Activated CD4-positive, alpha-beta T cell treated with anti-CD3 and anti-CD28 coated beads for 36 hours (primary cell): ENCODE measurements around the gene PPME1. TPM values are rescaled to one million over a fixed set of nuclear protein-coding genes. Genes with fewer than 3 reads are reported as not detected.

ENCODE experiments used
- ATAC-seq: fragments of 200-7000 bp; cut with Tn5 transposase; one replicate; pipeline ENCODE4 v1.10.0; 2021; ENCODE audit warnings: mild to moderate bottlenecking, moderate library complexity
- CTCF ChIA-PET: fragments of 350-600 bp; sonication (Branson Sonifier 250); formaldehyde crosslinking; loops from one replicate; lab custom pipeline; 2021; ENCODE audit warnings: antibody characterized with exemption; lab: Charles Lee
- POLR2A ChIA-PET: fragments of 350-600 bp; sonication (Branson Sonifier 250); formaldehyde crosslinking; loops from one replicate; lab custom pipeline; 2021; ENCODE audit warnings: antibody characterized with exemption, inconsistent platforms; lab: Charles Lee
- DNase-seq: peaks from one replicate; pipeline ENCODE4 v3.0.0-alpha.2; 2020
- H3K27ac Mint-ChIP-seq: one replicate; pipeline ENCODE4 v1.8.0; 2021; ENCODE audit warnings: mixed read lengths
- H3K27me3 Mint-ChIP-seq: one replicate; pipeline ENCODE4 v1.8.0; 2021; ENCODE audit warnings: mixed read lengths
- H3K36me3 Mint-ChIP-seq: one replicate; pipeline ENCODE4 v1.8.0; 2021; ENCODE audit warnings: low read depth, mixed read lengths
- H3K4me1 Mint-ChIP-seq: one replicate; pipeline ENCODE4 v1.8.0; 2021; ENCODE audit warnings: mixed read lengths
- H3K4me3 Mint-ChIP-seq: one replicate; pipeline ENCODE4 v1.8.0; 2021; ENCODE audit warnings: mild to moderate bottlenecking, moderate library complexity, mixed read lengths
- H3K9me3 Mint-ChIP-seq: one replicate; pipeline ENCODE4 v1.8.0; 2021; ENCODE audit warnings: low read depth, mixed read lengths
- intact Hi-C, 2 experiments: fragments of 100-400 bp; cut with DNase I in 1 of 2; cut with micrococcal nuclease in 1 of 2; formaldehyde crosslinking; loops; one replicate each; pipeline versions ENCODE4 v1.14.2 to v1.15.1; 2022 to 2024; cut with DNase I, micrococcal nuclease
- total RNA-seq, 2 experiments: library from RNA; stranded (reverse); gene quantifications; one replicate each; pipeline ENCODE4 v1.2.3, GENCODE V29; 2021

The PPME1 gene
- total RNA-seq, 2 experiments from 2014 or later: 54.2 to 61.5 TPM

DNA sequence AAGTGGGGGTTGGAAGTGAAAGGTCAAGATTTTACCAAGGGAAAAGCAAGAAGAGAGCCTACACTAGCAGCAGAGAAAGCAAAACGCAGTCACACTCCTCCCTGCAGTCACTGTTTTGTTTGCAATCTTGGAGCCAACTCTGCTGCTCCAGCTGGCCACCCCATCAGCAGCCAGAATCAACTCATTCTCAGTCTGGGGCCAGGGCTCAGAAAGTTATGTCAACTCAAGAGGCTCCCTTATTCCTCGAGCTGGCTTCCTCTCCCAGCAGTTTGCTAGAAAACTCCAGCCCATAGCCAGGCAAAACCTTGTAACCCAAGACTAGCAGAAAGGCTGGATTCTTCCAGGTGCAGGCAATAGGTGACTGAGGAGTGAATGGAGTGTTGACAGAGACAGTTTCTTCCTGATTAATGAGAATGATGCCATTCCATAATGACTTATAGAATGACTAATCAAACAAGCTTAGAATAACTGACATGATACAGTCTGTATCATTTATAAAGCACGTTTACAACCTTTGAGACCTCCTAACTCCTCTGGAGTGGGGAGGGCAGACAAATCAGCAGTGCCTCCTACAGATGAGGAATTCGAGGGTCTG is 87.0 kb downstream of the PPME1 start:
- peaks cover 9% of the 10 kb centered on the region for H3K36me3 Mint-ChIP-seq

DNA sequence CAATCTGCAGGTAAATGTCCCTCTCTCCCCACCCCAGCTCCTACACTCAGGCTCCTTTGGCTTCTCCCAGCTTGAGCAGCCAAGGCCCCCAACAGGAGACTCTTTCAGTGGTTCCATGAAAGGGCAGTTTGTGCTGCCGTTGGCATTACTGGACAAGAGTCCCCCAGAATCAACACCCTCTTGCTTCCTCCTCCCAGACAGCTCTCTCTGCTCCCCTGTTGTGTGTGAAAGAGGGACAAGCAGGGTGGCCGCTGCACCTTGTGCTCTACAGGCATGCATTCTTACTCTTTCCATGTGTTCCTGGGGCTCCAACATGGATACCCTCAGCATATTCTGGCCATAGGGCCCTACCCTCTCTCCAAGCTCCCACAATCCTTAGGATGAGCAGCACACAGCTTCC is 91.6 kb downstream of the PPME1 start:
- H3K4me3 Mint-ChIP-seq: no peak overlapping the region
- ChIA-PET POLR2A (no interaction called here), CTCF (no interaction called here)
- DNase-seq: no peak
- ATAC-seq: no peak
- no peaks in the 10 kb centered on the region for H3K36me3 Mint-ChIP-seq
- intact Hi-C loops: no loop called here
- no peaks in the 10 kb centered on the region for H3K4me1 Mint-ChIP-seq
- H3K27ac Mint-ChIP-seq: no peak overlapping the region
- no peaks in the 10 kb centered on the region for H3K27me3 Mint-ChIP-seq
- no peaks in the 10 kb centered on the region for H3K9me3 Mint-ChIP-seq

More for the DNA sequence above, 87.0 kb downstream of the PPME1 start:
- ChIA-PET POLR2A (no interaction called here), CTCF (interaction anchor here (0.7 to 2.9 kb wide), 5 partner anchors 12 to 191 kb away, joined by 3 to 11 read pairs (median 3); no protein-coding TSS in a partner anchor)
- Mint-ChIP-seq H3K27me3 (no peaks in the 10 kb centered on the region), H3K4me3 (no peak overlapping the region), H3K4me1 (no peaks in the 10 kb centered on the region), H3K27ac (no peak overlapping the region), H3K9me3 (no peaks in the 10 kb centered on the region)
- ATAC-seq (no peak), DNase-seq (no peak)
- intact Hi-C loops: loop anchor here (5.0 to 10.0 kb wide), 2 partner anchors 293 to 314 kb away; no protein-coding TSS in a partner anchor

DNA sequence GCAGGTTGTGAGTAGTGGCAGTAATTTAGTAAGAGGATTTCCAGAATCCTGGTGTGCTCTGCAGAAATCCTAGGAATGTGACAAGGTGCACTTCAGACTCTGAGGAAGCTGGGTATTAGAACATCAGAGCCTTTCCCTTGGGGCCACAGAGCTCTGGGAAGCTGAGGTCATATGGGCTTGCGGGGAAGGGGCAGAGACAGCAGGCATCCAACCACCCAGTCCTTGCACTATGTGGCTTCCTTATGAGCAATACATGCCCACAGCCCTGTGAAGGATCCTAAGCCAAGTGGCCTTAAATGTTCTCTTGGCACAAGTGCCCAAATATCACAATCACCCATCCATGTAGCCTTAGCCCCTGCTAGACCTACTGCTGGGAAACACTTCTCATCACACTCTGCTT is 94.2 kb downstream of the PPME1 start:
- H3K27ac Mint-ChIP-seq: no peak overlapping the region
- ChIA-PET CTCF (interaction anchor here (0.6 kb wide), 1 partner anchor 930 kb away, joined by 3 read pairs; no protein-coding TSS in a partner anchor), POLR2A (no interaction called here)
- H3K4me3 Mint-ChIP-seq: no peak overlapping the region
- H3K4me1 Mint-ChIP-seq: peaks cover 19% of the 10 kb centered on the region
- H3K9me3 Mint-ChIP-seq: no peaks in the 10 kb centered on the region
- ATAC-seq (no peak), DNase-seq (no peak)
- H3K36me3 Mint-ChIP-seq: no peaks in the 10 kb centered on the region
- no peaks in the 10 kb centered on the region for H3K27me3 Mint-ChIP-seq
- intact Hi-C loops: no loop called here

GRCh38 chr11:74267014-74267413 is 95.9 kb downstream of the PPME1 start:
- DNase-seq (no peak), ATAC-seq (no peak)
- no peaks in the 10 kb centered on the region for H3K9me3 Mint-ChIP-seq
- no peaks in the 10 kb centered on the region for H3K27me3 Mint-ChIP-seq
- CTCF ChIA-PET: interaction anchor here (0.6 to 1.0 kb wide), 3 partner anchors 11 to 434 kb away, joined by 3 to 4 read pairs (median 3); no protein-coding TSS in a partner anchor
- peaks cover 19% of the 10 kb centered on the region for H3K4me1 Mint-ChIP-seq
- intact Hi-C loops: no loop called here
- POLR2A ChIA-PET: no interaction called here
- no peak overlapping the region for H3K4me3 Mint-ChIP-seq
- H3K36me3 Mint-ChIP-seq: no peaks in the 10 kb centered on the region
- no peak overlapping the region for H3K27ac Mint-ChIP-seq

DNA sequence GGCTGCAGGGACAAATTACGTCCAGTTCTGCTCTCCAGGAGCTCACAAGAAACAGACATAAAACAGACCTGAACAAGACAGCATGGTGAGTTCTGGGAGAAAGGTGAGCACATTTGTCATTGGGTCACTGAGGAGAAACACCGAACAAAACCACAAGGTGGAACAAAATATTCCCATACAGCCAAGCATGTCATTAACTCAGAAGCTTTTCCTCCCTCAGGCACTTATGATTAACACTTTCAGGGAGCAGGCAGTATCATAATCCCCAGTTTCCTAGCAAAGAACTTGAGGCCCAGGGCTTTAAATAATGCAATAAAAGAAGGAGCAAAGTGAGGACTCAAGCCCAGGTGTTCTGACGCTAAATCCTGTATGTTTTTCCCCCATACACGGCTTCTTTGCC is 97.4 kb downstream of the PPME1 start:
- Mint-ChIP-seq H3K9me3 (no peaks in the 10 kb centered on the region), H3K36me3 (no peaks in the 10 kb centered on the region), H3K27me3 (no peaks in the 10 kb centered on the region), H3K27ac (no peak overlapping the region), H3K4me1 (peaks cover 19% of the 10 kb centered on the region), H3K4me3 (no peak overlapping the region)
- intact Hi-C loops: no loop called here
- POLR2A ChIA-PET: no interaction called here
- no peak for DNase-seq
- CTCF ChIA-PET: interaction anchor here (3.0 kb wide), 1 partner anchor 13 kb away, joined by 19 read pairs; no protein-coding TSS in a partner anchor
- ATAC-seq: no peak

DNA sequence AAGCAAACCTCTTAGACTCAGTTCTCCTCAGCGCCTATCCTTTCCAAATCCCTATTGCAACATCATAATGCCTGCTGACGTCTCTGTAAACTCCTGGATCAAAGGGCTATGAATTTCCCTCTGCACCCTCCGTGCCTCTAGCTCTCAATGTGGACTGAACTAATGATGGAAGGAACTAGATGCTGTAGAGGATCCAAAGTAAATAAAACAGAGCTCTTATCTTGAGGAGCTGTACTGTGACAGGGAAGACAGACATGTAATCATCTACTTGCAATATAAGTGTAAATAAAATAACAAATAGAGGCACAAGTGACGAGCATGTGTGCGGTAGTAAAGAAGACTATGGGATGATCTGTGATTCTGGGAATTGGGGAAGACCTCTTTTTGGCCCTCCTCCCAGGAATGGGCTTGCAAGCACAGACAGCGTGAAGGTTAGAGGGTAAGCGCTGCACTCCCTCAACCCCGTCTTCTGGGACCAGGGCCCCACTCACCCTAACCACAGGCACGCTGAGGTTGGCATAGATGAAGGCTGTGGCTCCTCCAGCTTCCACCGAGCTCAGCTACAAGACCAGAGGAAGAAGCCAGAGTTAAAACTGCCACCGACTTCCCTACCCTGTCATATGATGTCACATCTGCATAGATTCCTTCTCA is 98.2 kb downstream of the PPME1 start:
- no peak overlapping the region for H3K27ac Mint-ChIP-seq
- ATAC-seq: peak; percentile 74
- peaks cover 2% of the 10 kb centered on the region for H3K27me3 Mint-ChIP-seq
- intact Hi-C loops: no loop called here
- CTCF ChIA-PET: interaction anchor here (1.0 to 3.0 kb wide), 4 partner anchors 11 to 181 kb away, joined by 3 to 19 read pairs (median 4); no protein-coding TSS in a partner anchor
- no peaks in the 10 kb centered on the region for H3K36me3 Mint-ChIP-seq
- H3K9me3 Mint-ChIP-seq: no peaks in the 10 kb centered on the region
- H3K4me1 Mint-ChIP-seq: peaks cover 19% of the 10 kb centered on the region
- H3K4me3 Mint-ChIP-seq: no peak overlapping the region
- POLR2A ChIA-PET: no interaction called here
- peak; percentile 54 for DNase-seq

- Mint-ChIP-seq H3K36me3 (no peaks in the 10 kb centered on the region), H3K9me3 (no peaks in the 10 kb centered on the region), H3K27ac (no peak overlapping the region), H3K4me1 (peaks cover 19% of the 10 kb centered on the region), H3K4me3 (no peak overlapping the region), H3K27me3 (peaks cover 5% of the 10 kb centered on the region)
- ChIA-PET CTCF (interaction anchor here (0.8 to 2.6 kb wide), 2 partner anchors 17 to 971 kb away, joined by 3 to 11 read pairs; no protein-coding TSS in a partner anchor), POLR2A (no interaction called here)
- DNase-seq (no peak), ATAC-seq (no peak)
- intact Hi-C loops: no loop called here
Observed at GRCh38 chr11:74272276-74272675, 101.2 kb downstream of the PPME1 start.

DNA sequence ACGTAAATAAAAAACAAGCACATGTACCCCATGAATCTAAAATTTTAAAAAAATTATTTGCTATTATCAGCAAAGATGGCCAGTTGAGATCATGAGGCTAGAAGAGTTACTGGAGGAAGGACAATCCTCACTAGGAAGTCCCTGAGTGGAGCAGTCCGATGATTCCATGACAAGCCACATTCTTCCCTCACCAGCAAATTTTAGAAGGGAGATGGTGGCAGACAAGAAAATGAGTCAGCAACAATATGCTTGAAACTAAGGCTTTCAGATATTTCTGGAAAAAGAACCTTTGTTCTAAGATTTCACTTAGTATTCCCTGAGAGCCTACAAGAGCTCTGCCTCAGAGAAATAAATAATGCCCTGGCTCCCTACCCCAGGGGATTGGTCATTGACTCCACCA is 105.5 kb downstream of the PPME1 start:
- H3K27ac Mint-ChIP-seq: no peak overlapping the region
- DNase-seq: no peak
- no peak for ATAC-seq
- H3K36me3 Mint-ChIP-seq: no peaks in the 10 kb centered on the region
- H3K27me3 Mint-ChIP-seq: peaks cover 5% of the 10 kb centered on the region
- H3K9me3 Mint-ChIP-seq: no peaks in the 10 kb centered on the region
- ChIA-PET POLR2A (no interaction called here), CTCF (interaction anchor here (0.6 kb wide), 1 partner anchor 466 kb away, joined by 4 read pairs; no protein-coding TSS in a partner anchor)
- H3K4me3 Mint-ChIP-seq: no peak overlapping the region
- intact Hi-C loops: no loop called here
- no peaks in the 10 kb centered on the region for H3K4me1 Mint-ChIP-seq

GRCh38 chr11:74278103-74278502 is 107.0 kb downstream of the PPME1 start:
- Mint-ChIP-seq H3K27ac (no peak overlapping the region), H3K27me3 (peaks cover 5% of the 10 kb centered on the region), H3K4me1 (no peaks in the 10 kb centered on the region), H3K9me3 (no peaks in the 10 kb centered on the region), H3K36me3 (no peaks in the 10 kb centered on the region), H3K4me3 (no peak overlapping the region)
- CTCF ChIA-PET: interaction anchor here (1.0 kb wide), 1 partner anchor 20 kb away, joined by 3 read pairs; no protein-coding TSS in a partner anchor
- DNase-seq: no peak
- no peak for ATAC-seq
- intact Hi-C loops: no loop called here
- POLR2A ChIA-PET: no interaction called here

DNA sequence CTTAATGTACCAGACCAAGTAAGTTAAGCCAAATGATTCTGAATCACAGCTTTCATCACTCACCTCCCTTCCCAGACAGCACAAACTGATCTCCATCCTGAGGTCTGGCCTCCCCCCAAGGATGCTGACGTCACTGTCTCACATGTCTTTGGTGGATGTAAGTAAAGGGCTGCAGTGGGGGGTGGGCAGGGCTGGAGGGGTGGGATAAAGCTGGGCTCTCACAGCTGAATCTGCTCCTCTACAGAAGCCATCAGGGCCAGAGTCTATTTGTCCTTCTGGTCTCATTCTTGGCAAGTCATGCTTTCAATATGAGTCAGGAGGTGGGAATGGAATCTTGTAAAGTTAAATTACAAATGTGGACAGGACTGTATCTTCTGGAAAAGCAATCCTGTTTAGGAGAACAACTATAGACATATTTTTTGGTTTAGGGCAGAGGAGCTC is 107.7 kb downstream of the PPME1 start:
- ATAC-seq (no peak), DNase-seq (no peak)
- no peaks in the 10 kb centered on the region for H3K9me3 Mint-ChIP-seq
- no peak overlapping the region for H3K4me3 Mint-ChIP-seq
- CTCF ChIA-PET: interaction anchor here (0.6 to 1.0 kb wide), 2 partner anchors 20 to 354 kb away, joined by 3 read pairs; no protein-coding TSS in a partner anchor
- POLR2A ChIA-PET: no interaction called here
- intact Hi-C loops: no loop called here
- H3K27ac Mint-ChIP-seq: no peak overlapping the region
- H3K27me3 Mint-ChIP-seq: peaks cover 5% of the 10 kb centered on the region
- H3K4me1 Mint-ChIP-seq: no peaks in the 10 kb centered on the region
- H3K36me3 Mint-ChIP-seq: no peaks in the 10 kb centered on the region

DNA sequence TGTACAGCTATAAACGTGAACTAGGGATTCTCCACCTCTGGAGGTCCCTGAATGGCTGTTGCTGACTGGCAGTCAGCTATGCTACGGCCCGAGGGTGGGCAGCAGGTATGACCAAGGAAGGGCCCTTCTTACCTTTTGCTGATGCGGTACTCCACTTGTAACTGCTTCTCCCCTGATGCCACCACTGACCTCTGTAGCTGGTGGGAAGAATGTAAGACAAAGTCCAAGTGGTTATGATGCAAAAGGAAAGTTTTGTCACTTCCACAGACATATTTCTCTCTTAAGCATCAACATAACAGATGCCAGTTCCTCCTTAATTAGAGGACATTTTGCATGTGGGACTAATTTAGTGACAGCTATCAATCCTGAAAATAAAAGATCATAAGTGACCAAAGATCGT is 108.2 kb downstream of the PPME1 start:
- no peaks in the 10 kb centered on the region for H3K36me3 Mint-ChIP-seq
- ATAC-seq (no peak), DNase-seq (no peak)
- no peak overlapping the region for H3K27ac Mint-ChIP-seq
- no peak overlapping the region for H3K4me3 Mint-ChIP-seq
- ChIA-PET CTCF (interaction anchor here (0.6 kb wide), 1 partner anchor 355 kb away, joined by 3 read pairs; no protein-coding TSS in a partner anchor), POLR2A (no interaction called here)
- H3K4me1 Mint-ChIP-seq: no peaks in the 10 kb centered on the region
- H3K9me3 Mint-ChIP-seq: no peaks in the 10 kb centered on the region
- intact Hi-C loops: no loop called here
- peaks cover 3% of the 10 kb centered on the region for H3K27me3 Mint-ChIP-seq
